NCI-H774 (cell line): ENCODE measurements around the gene RUVBL2.
"Not testable (repeated sequence)": the region's sequence is repeated elsewhere in the genome, so short reads cannot be mapped to it uniquely, and the experiment has no call there.

Source experiments
- DNase-seq: peaks from one replicate; lab custom pipeline; 2025; lab: John Stamatoyannopoulos, UW

Gene RUVBL2

DNA sequence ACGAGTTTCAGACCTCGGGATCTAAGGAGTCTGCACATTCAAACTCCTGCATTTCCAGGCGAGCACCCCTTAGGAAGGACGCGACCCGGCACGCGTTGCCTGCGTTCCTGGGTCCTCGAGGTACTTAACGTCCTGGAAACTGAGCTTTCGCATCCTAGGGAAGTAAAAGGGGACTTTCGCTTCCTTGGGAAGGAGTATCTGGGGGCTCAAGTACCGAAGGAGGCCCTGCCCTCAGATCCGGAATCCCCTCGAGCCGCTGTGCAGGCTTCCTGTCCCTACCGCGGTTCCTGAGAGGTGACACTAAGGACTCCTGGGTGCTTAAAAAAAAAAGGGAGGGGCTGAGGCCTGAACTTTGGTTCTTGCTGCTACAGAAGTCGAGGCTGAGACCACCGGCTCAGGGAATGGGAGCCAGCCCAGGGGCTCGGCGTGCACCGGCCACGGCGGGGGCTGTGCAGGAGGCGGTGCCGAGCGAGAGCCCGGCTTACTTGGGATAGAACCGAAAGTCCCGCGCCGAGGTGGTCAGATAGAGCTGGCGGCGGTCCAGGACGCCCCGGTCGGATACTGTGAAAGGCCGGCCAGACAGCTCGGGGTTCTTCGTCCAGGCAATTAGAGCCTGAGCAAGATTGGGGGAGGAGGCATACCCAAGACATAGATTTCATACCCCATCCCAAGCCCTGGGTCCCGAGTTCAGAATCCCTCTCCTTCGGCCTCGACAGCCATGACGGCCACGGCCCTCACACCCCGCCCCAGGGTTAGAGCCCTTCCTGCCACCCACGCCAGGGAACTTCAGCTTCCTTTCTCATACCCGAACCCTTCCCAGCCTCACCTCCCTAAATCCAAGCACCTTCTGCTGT is 24.9 kb downstream of the RUVBL2 start:
- not testable (repeated sequence) for DNase-seq

DNA sequence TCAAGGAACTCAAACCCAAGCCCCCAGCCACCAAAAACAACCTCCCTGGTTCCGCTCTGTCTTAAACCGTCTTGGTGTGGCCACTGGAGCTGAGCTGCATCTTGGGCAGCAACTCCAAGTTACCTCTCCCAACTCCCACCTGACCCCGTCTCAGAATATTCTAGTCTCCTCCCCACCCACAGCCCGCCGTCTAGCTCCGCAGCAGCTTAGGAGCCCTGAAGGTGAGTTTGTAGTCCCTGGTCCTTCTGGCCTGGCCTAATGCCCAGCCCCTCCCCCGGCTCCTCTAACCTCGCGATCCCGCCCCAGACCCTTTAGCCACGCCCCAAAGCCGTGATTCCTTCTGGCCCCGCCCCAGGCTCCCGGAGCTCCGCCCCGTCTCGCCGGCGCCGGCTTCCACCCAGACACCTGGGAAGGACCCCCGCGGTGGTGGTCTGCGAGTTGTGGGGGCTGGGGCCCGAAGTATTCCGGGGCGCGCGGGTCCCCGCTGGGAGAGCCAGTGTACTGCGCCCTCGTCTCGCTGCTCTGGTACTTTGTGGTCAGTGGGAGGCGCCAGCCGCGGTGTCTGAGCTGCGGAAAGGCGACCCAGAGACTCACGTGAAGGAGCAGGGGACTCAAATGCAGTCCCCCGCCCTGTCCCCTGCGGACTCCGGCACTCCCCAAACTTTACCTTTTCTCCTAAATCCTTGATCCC is 25.7 kb downstream of the RUVBL2 start:
- peak; percentile 67 for DNase-seq

DNA sequence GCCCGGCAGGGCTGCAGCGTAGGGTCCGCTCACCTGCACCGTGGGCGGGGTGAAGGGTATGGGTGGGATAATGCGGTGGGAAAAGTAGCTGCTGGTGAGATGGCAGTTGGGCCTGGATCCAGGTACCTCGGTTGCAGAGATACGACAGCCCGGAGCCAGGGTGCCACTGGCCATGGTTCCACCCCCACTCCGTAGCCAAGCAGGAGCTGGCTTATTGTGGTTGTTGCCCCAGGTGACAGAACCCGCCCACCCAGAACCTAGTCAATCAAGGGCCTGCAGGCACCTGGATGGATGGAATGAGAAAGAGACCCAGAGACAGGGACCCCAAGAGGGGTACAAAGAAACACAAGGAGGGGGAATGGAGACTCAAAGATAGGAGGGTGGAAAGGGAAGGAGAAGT is 26.7 kb downstream of the RUVBL2 start:
- DNase-seq = no peak

DNA sequence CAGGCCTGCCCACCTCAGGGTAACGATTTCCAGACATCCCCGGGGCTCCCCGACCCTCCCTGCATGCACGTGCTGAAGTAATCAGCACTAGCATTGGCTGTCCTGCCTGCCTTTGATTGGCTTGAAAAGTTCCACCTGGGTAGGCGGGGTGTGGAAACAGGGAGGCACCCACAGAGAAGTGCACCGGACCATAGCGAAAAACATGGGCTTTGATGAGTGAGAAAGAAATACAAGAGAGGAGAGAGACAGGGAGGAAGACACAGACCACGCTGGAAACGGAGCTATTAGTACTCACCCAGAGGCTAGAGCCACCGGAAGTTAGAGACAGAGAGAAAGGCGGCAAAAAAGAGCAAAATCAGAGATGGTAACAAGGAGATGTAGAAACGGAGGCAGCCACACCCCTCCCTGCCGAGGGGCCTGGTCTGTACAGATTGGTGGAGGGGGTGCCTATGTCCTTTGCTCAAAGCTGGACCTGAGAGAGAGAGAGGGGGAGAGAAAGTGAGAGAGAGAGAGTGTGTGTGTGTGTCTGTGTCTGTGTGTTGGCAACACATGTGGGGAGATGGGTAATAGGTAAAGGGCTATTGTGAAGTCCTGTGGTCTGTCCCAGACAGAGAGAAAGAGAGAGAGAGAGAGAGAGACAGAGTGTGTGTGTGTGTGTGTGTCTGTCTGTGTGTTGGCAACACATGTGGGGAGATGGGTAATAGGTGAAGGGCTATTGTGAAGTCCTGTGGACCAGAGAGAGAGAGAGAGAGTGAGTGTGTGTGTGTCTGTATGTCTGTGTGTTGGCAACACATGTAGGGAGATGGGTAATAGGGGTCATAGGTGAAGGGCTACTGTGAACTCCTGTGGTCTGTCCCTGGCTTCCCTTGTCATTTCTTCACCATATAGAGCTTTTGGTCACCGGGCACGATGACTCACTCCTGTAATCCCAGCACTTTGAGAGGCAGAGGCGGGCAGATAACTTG is 27.5 kb downstream of the RUVBL2 start:
- DNase-seq = no peak

GRCh38 chr19:49022116-49022515 is 28.4 kb downstream of the RUVBL2 start:
- no peak for DNase-seq

DNA sequence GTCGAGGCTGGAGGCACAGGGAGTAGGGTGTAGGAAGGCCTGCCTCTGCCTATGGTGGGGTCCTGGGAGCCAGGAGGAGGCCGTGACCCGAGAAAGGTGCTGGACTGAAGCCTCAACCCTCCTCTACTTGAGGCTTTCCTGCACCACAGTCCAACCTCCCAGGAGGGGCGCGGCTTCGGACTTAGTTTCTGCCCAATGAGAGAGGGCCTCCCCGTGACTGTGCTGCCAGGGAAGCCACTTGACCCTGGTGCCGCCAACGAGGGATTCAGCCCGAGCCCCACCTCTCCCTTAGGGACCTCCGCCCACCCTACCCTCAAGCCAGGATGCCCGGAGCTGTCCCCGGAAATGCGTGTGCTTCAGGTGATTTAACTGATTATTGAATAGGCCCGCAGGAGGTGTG is 30.5 kb downstream of the RUVBL2 start, which contains the start of gene CGB3:
TSS of gene CGB3 (minus strand) at position 101 of the 400 bp plus-strand sequence. CDS start 362 bp downstream, outside the sequence.
- not testable (repeated sequence) for DNase-seq

GRCh38 chr19:49025088-49025487 is 31.4 kb downstream of the RUVBL2 start:
- not testable (repeated sequence) for DNase-seq

DNA sequence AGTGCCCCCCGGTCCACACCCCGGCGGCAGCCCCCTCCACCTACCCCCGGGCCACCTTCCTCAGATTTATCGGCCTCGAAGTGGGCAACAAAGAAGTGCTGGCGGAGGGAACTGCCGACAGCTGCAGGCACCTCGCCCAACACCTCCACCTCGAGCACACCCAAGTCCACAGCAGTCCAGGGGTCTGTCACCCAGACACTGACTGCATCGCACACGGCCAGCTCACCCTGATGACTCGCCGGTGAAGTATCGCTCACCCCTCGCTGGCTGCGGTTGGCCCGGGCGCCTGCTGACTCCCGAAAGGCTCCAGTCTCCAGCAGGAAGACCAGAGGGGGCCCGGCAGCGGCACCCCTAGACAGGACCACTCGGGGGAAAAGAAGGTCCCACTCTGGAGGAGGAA is 31.9 kb downstream of the RUVBL2 start:
- not testable (repeated sequence) for DNase-seq

- not testable (repeated sequence) for DNase-seq
Observed at GRCh38 chr19:49028686-49029085, 35.0 kb downstream of the RUVBL2 start.

DNA sequence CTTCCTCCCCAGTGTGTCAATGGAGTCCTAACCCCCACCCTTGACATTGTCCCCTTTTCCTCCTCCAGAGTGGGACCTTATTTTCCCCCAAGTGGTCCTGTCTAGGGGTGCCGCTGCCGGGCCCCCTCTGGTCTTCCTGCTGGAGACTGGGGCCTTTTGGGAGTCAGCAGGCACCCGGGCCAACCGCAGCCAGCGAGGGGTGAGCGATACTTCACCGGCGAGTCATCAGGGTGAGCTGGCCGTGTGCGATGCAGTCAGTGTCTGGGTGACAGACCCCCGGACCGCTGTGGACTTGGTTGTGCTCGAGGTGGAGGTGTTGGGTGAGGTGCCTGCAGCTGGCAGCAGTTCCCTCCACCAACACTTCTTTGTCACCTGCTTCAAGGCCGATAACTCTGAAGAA is 36.1 kb downstream of the RUVBL2 start:
- DNase-seq = not testable (repeated sequence)

GRCh38 chr19:49030323-49030722 is 36.6 kb downstream of the RUVBL2 start:
- DNase-seq = not testable (repeated sequence)

GRCh38 chr19:49031642-49032301 is 38.1 kb downstream of the RUVBL2 start, which contains the start of gene CGB2:
Gene CGB2 (plus strand): TSS chr19:49031890. CDS start chr19:49032096, 206 bp downstream.
- peak; percentile 82 for DNase-seq

- DNase-seq = not testable (repeated sequence)
Observed at GRCh38 chr19:49036815-49037214, 43.1 kb downstream of the RUVBL2 start, which contains the start of gene CGB1. Gene CGB1 (minus strand): TSS chr19:49036895. CDS start chr19:49036711, 184 bp downstream.

- DNase-seq = not testable (repeated sequence)
Observed at GRCh38 chr19:49038111-49038510, 44.4 kb downstream of the RUVBL2 start.

GRCh38 chr19:49038557-49039276 is 45.0 kb downstream of the RUVBL2 start:
- not testable (repeated sequence) for DNase-seq

- DNase-seq = not testable (repeated sequence)
Observed at GRCh38 chr19:49039736-49040135, 46.0 kb downstream of the RUVBL2 start.

DNA sequence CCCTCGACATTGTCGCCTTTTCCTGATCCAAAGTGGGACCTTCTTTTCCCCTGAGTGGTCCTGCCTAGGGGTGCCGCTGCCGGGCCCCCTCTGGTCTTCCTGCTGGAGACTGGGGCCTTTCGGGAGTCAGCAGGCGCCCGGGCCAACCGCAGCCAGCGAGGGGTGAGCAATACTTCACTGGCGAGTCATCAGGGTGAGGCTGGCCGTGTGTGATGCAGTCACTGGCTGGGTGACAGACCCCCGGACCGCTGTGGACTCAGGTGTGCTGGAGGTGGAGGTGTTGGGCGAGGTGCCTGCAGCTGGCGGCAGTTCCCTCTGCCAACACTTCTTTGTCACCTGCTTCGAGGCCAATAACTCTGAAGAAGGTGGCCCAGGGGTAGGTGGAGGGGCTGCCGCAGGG is 48.5 kb downstream of the RUVBL2 start:
- no peak for DNase-seq

DNA sequence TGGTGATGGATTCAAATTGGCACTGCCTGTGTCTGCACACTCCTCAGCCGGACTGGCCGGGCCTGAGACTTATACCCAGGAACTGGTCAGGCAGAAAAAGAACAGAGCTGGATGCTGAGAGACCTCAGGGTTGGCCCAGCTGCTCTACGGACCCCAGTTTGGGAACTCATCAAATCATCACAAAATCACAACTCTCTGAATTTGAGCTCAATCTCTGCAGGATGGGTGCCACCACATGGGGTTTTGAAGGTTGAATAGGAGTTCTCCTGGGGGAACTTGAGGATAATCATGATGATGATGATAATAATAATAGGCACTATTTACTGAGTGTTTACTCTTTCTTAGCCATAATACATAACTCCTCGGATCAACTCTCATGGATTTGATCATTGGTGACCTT is 49.0 kb downstream of the RUVBL2 start:
- not testable (repeated sequence) for DNase-seq

DNA sequence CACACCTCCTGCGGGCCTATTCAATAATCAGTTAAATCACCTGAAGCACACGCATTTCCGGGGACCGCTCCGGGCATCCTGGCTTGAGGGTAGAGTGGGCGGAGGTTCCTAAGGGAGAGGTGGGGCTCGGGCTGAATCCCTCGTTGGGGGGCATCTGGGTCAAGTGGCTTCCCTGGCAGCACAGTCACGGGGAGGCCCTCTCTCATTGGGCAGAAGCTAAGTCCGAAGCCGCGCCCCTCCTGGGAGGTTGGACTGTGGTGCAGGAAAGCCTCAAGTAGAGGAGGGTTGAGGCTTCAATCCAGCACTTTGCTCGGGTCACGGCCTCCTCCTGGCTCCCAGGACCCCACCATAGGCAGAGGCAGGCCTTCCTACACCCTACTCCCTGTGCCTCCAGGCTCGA is 49.9 kb downstream of the RUVBL2 start, which contains the start of gene CGB5:
TSS of gene CGB5 (plus strand) at position 301 of the 400 bp plus-strand sequence. CDS start 362 bp downstream, outside the sequence.
- not testable (repeated sequence) for DNase-seq

- not testable (repeated sequence) for DNase-seq
Observed at GRCh38 chr19:49049011-49049410, 55.3 kb downstream of the RUVBL2 start, which contains the start of gene CGB8. Gene CGB8 (minus strand): TSS chr19:49049111. CDS start chr19:49048739, 372 bp downstream.
